Activated CD4-positive, alpha-beta T cell treated with anti-CD3 and anti-CD28 coated beads, Interleukin-2, amount 10 ng/mL, durations not matched to agents 24 days and 14 days (primary cell): Measurements from ENCODE around the gene DHX29. TPM values are rescaled to one million over a fixed set of nuclear protein-coding genes. Genes with fewer than 3 reads are reported as not detected.

Experiments
- DNase-seq: peaks from one replicate; pipeline ENCODE4 v3.0.0; 2022
- H3K27ac Mint-ChIP-seq: one replicate; pipeline ENCODE4 v1.8.0; 2022; ENCODE audit warnings: mild to moderate bottlenecking, mixed read lengths
- H3K27me3 Mint-ChIP-seq: one replicate; pipeline ENCODE4 v1.8.0; 2022; ENCODE audit warnings: mixed read lengths
- H3K36me3 Mint-ChIP-seq: one replicate; pipeline ENCODE4 v1.8.0; 2022; ENCODE audit warnings: low read depth, mild to moderate bottlenecking, mixed read lengths
- H3K4me1 Mint-ChIP-seq: one replicate; pipeline ENCODE4 v1.8.0; 2021; ENCODE audit warnings: mixed read lengths
- H3K4me3 Mint-ChIP-seq: one replicate; pipeline ENCODE4 v1.8.0; 2022; ENCODE audit warnings: mild to moderate bottlenecking, moderate library complexity, mixed read lengths
- H3K9me3 Mint-ChIP-seq: one replicate; pipeline ENCODE4 v1.8.0; 2021; ENCODE audit warnings: mixed read lengths
- intact Hi-C: fragments of 100-400 bp; cut with micrococcal nuclease; formaldehyde crosslinking; loops from one replicate; pipeline ENCODE4 v1.15.1; 2023
- total RNA-seq: library from RNA; stranded (reverse); gene quantifications from 2 replicates; pipeline ENCODE4 v1.2.3, GENCODE V29; 2022

The DHX29 gene
- total RNA-seq, 1 donor from 2014 or later, result 18.0 TPM

DNA sequence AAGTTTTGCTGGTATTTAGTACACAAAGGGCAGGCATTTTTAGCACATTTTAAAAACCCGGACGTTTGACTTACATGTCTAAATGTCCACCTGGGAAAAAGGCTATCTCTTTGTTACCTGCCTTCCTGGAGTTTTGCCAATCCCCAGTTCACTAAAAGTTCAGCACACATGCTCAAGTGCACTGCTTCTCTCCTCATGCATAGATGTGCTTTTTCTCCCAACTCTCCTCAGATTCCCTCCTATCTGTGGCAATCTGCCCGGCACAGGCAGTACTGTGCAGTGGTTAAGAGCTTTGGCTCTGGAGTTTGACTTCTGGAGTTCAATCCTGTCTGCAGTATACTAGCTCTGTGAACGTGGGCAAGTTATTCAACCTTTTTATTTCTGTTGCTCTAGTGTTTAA lies 65.7 kb downstream of the DHX29 start:
- Mint-ChIP-seq H3K36me3 (no peaks in the 10 kb centered on the region), H3K9me3 (peaks cover 5% of the 10 kb centered on the region), H3K4me3 (no peak overlapping the region), H3K27me3 (peaks cover 46% of the 10 kb centered on the region), H3K27ac (no peak overlapping the region), H3K4me1 (no peaks in the 10 kb centered on the region)
- no peak for DNase-seq
- intact Hi-C loops, result no loop called here

DNA sequence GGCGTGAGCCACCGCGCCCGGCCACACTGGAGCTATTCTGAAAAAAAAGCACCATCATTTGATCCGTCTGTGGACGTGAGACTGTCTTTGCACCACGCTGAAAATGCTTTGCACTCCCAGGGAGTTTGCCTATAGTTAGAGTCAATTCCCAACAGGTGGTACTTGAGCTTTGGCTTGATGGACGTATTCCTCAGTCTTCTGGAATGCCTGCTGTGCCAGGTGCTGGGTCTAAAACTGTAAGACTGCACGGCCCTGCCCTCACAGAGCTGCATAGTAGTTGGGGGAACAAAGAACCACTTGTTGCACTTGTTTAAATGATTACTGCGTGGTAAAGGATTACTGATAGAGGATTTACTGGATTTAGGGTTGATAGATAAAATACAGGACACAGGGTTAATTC lies 70.7 kb downstream of the DHX29 start:
- Mint-ChIP-seq H3K27ac (no peak overlapping the region), H3K4me1 (peaks cover 14% of the 10 kb centered on the region), H3K27me3 (peaks cover 58% of the 10 kb centered on the region), H3K4me3 (no peak overlapping the region), H3K36me3 (peaks cover 2% of the 10 kb centered on the region), H3K9me3 (no peaks in the 10 kb centered on the region)
- intact Hi-C loops, result no loop called here
- no peak for DNase-seq

DNA sequence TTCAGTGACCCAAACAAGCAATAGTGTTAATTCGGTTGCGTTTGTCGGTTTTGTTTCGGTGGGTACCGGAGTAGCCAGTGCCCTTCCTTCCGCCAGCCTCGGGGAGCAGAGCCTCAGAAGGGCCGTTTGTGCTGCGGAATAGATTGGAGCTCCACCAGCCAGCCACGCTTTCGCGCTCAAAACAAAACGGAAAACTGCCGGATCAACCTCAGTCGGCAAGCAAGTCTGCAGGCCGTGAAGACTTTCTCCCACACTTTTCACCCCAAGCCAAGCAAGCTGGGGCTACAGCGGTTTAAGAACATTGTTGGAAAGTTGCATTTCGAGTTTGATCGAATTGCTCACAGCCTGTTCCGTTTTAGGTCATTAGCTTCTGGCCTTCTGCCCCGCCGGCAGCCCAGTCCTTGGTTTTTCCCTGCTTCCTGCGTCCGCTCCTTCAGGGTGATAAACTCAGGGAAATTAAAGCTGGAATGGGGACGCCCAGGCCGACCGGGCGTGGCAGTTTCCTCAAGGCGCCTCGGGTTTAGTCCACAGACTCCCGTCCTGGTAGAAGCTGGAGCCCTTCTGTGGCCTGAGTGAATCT lies 73.3 kb downstream of the DHX29 start:
- peak; percentile 68 for DNase-seq
- Mint-ChIP-seq H3K27ac (peak overlapping the region; percentile 68), H3K36me3 (peaks cover 2% of the 10 kb centered on the region), H3K4me1 (peaks cover 29% of the 10 kb centered on the region), H3K9me3 (no peaks in the 10 kb centered on the region), H3K4me3 (peak overlapping the region; percentile 86), H3K27me3 (peaks cover 74% of the 10 kb centered on the region)
- intact Hi-C loops, result loop anchor here (5.0 kb wide), 4 partner anchors 73 to 717 kb away; partner anchors contain the start of genes DHX29, MTREX and SNX18

GRCh38 chr5:55232985-55233928 lies 74.2 kb downstream of the DHX29 start, which contains the start of gene CCNO:
Gene CCNO (minus strand): TSS chr5:55233608. CDS start chr5:55233523, 85 bp downstream.
- Mint-ChIP-seq H3K9me3 (no peaks in the 10 kb centered on the region), H3K27ac (peak within 1 kb of the TSS; percentile 71), H3K36me3 (peaks cover 2% of the 10 kb centered on the region), H3K27me3 (peaks cover 78% of the 10 kb centered on the region), H3K4me1 (peaks cover 29% of the 10 kb centered on the region), H3K4me3 (peak within 1 kb of the TSS; percentile 86)
- intact Hi-C loops, result loop anchor here (1.0 to 5.0 kb wide), 6 partner anchors 10 to 716 kb away; partner anchors contain the start of genes CDC20B, DHX29, MTREX and SNX18
- DNase-seq, result peak; percentile 90

DNA sequence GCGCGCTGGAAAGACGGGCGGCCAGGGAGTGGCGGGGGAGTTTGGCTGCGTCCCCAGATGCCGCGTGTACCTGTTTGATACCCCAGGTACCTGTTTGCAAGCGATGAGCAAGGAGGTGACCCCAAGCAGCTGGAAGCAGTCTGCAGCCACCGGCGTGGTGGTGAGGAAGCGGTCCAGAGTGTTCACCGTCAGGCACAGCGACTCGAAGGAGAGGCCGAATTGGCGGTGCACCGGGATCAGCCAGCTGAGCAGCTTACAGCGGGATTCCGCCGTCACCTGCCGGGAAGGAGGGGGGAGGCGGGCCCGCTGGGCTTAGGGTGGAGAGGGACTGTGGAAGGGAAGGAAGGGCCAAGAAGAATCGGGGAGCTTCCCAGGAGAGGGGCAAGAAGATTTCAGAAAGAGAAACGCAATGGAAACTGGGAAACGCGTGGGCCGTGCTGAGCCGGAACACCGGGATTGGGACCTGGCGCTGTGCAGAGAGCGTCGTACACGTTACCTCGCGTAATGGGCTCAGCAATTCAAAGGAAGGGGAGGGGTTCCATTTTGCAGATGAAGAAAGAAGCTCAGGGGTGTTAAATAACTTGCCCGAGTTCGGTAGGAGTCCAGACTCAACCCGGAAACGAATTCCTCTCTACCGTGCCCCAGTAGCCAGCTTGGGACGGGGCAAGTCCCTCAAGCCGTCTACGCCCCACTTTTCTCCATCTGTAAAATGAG lies 75.1 kb downstream of the DHX29 start:
- Mint-ChIP-seq H3K27ac (peak overlapping the region; percentile 71), H3K36me3 (peaks cover 2% of the 10 kb centered on the region), H3K4me3 (peak overlapping the region; percentile 86), H3K4me1 (peaks cover 36% of the 10 kb centered on the region), H3K9me3 (no peaks in the 10 kb centered on the region), H3K27me3 (peaks cover 82% of the 10 kb centered on the region)
- peak; percentile 73 for DNase-seq
- intact Hi-C loops, result loop anchor here (5.0 kb wide), 4 partner anchors 75 to 715 kb away; partner anchors contain the start of genes DHX29, MTREX and SNX18

- no peak for DNase-seq
- intact Hi-C loops, result loop anchor here (5.0 kb wide), 4 partner anchors 75 to 715 kb away; partner anchors contain the start of genes DHX29, MTREX and SNX18
- Mint-ChIP-seq H3K4me1 (peaks cover 37% of the 10 kb centered on the region), H3K27ac (peak overlapping the region; percentile 35), H3K9me3 (no peaks in the 10 kb centered on the region), H3K36me3 (peaks cover 2% of the 10 kb centered on the region), H3K27me3 (peaks cover 81% of the 10 kb centered on the region), H3K4me3 (peak overlapping the region; percentile 86)
Observed at GRCh38 chr5:55231919-55232270, 75.6 kb downstream of the DHX29 start.

- peaks cover 38% of the 10 kb centered on the region for H3K4me1 Mint-ChIP-seq
- DNase-seq, result peak; percentile 77
- intact Hi-C loops, result loop anchor here (5.0 kb wide), 4 partner anchors 76 to 714 kb away; partner anchors contain the start of genes DHX29, MTREX and SNX18
Observed at GRCh38 chr5:55231029-55231918, 76.2 kb downstream of the DHX29 start.

GRCh38 chr5:55230086-55230629 lies 77.3 kb downstream of the DHX29 start:
- Mint-ChIP-seq H3K4me1 (peaks cover 42% of the 10 kb centered on the region), H3K27me3 (peaks cover 78% of the 10 kb centered on the region), H3K9me3 (no peaks in the 10 kb centered on the region), H3K36me3 (peaks cover 2% of the 10 kb centered on the region), H3K4me3 (no peak overlapping the region), H3K27ac (no peak overlapping the region)
- intact Hi-C loops, result loop anchor here (5.0 kb wide), 4 partner anchors 77 to 713 kb away; partner anchors contain the start of genes DHX29, MTREX and SNX18
- DNase-seq, result no peak

More at GRCh38 chr5:55231029-55231918, 76.2 kb downstream of the DHX29 start:
- no peaks in the 10 kb centered on the region for H3K9me3 Mint-ChIP-seq
- peaks cover 76% of the 10 kb centered on the region for H3K27me3 Mint-ChIP-seq
- peak overlapping the region; percentile 86 for H3K4me3 Mint-ChIP-seq
- no peak overlapping the region for H3K27ac Mint-ChIP-seq
- peaks cover 2% of the 10 kb centered on the region for H3K36me3 Mint-ChIP-seq

- Mint-ChIP-seq H3K9me3 (no peaks in the 10 kb centered on the region), H3K4me1 (peaks cover 37% of the 10 kb centered on the region), H3K36me3 (peaks cover 2% of the 10 kb centered on the region), H3K27me3 (peaks cover 88% of the 10 kb centered on the region), H3K27ac (peak overlapping the region; percentile 74), H3K4me3 (peak overlapping the region; percentile 70)
- DNase-seq, result no peak
- intact Hi-C loops, result no loop called here
Observed at GRCh38 chr5:55227664-55228430, 79.6 kb downstream of the DHX29 start.

GRCh38 chr5:55226934-55227663 lies 80.4 kb downstream of the DHX29 start, which contains the start of gene MCIDAS:
Gene MCIDAS (minus strand): TSS chr5:55227315. CDS start chr5:55227138, 177 bp downstream.
- H3K4me3 Mint-ChIP-seq, result peak within 1 kb of the TSS; percentile 72
- peaks cover 89% of the 10 kb centered on the region for H3K27me3 Mint-ChIP-seq
- peaks cover 4% of the 10 kb centered on the region for H3K36me3 Mint-ChIP-seq
- H3K27ac Mint-ChIP-seq, result peak within 1 kb of the TSS; percentile 74
- H3K9me3 Mint-ChIP-seq, result peaks cover 3% of the 10 kb centered on the region
- intact Hi-C loops, result no loop called here
- peaks cover 37% of the 10 kb centered on the region for H3K4me1 Mint-ChIP-seq
- DNase-seq, result peak; percentile 83
